HepG2 (cell line): Measurements from ENCODE around the gene ORM1. TPM values are rescaled to one million over a fixed set of nuclear protein-coding genes. Genes with fewer than 3 reads are reported as not detected.

Source experiments
- ATAC-seq: fragments of 200-7000 bp; cut with Tn5 transposase; 3 replicates; pipeline ENCODE4 v1.9.1; 2020; ENCODE audit warnings: mild to moderate bottlenecking, moderate library complexity
- BruUV-seq: library from RNA; stranded (reverse); fragments of 400-500 nt; replicated peaks from 2 replicates; lab custom pipeline; 2021; lab: Mats Ljungman, UMichigan
- CTCF ChIA-PET: fragments of 300-600 bp; formaldehyde crosslinking; extraction: SDS; loops from one replicate; lab custom pipeline; 2021; ENCODE audit warnings: low total read pairs, inconsistent platforms, low intra/inter-chr PET ratio; lab: Yijun Ruan, JAX
- POLR2A ChIA-PET: fragments of 350-600 bp; sonication (Branson Sonifier 250); formaldehyde crosslinking; loops from one replicate; lab custom pipeline; 2020; ENCODE audit warnings: antibody characterized with exemption, inconsistent platforms; lab: Yijun Ruan, JAX
- DNase-seq: peaks from one replicate; pipeline ENCODE4 v3.0.0-alpha.2; 2015; ENCODE audit warnings: low spot score
- FAIRE-seq: peaks from 3 replicates; lab custom pipeline; 2011; peaks lifted over from hg19 to GRCh38; lab: Jason Lieb, UNC
- H2AFZ ChIP-seq: one replicate; pipeline ENCODE4 v1.6.1; 2011; ENCODE audit warnings: low read length, inconsistent platforms
- H3K27ac ChIP-seq: fragments of 300-600 bp; 3 replicates; pipeline ENCODE4 v1.8.0; 2011; ENCODE audit warnings: mixed run types, mild to moderate bottlenecking, mixed read lengths, low read length, inconsistent platforms; ENCODE audit not compliant: insufficient read depth; ENCODE audit errors: extremely low read length
- H3K27me3 ChIP-seq, 2 experiments: fragments of 200-600 bp in 1 of 2; 2 replicates in 1 of 2; 3 replicates in 1 of 2; pipeline versions ENCODE4 v1.6.0 to v1.8.0; 2011; ENCODE audit warnings: low read length in 2 of 2, mild to moderate bottlenecking in 2 of 2, moderate library complexity in 2 of 2, inconsistent platforms in 1 of 2; ENCODE audit not compliant: insufficient read depth in 2 of 2, control insufficient read depth in 1 of 2
- H3K36me3 ChIP-seq, 2 experiments: fragments of 200-600 bp in 1 of 2; replicated peaks in 1 of 2; 2 replicates in 1 of 2; 3 replicates in 1 of 2; pipeline versions ENCODE4 v1.5.1 to v1.8.0; 2011; ENCODE audit warnings: low read length in 2 of 2, inconsistent platforms in 1 of 2; ENCODE audit not compliant: insufficient read depth in 2 of 2, control insufficient read depth in 1 of 2
- H3K4me1 ChIP-seq: 2 replicates; pipeline ENCODE4 v1.5.1; 2012; ENCODE audit warnings: low read length, inconsistent platforms; ENCODE audit not compliant: insufficient read depth
- H3K4me2 ChIP-seq: 2 replicates; pipeline ENCODE4 v1.6.0; 2011; ENCODE audit warnings: low read depth, low read length, inconsistent platforms
- H3K4me3 ChIP-seq, 3 experiments: fragments of 200-600 bp in 1 of 3; sonication (generic), shearing (Covaris generic) in 1 of 3; replicated peaks in 1 of 3; 2 replicates each; pipeline ENCODE4 v1.5.1; 2011 to 2016; ENCODE audit warnings: low read length in 3 of 3, inconsistent platforms in 2 of 3, low read depth in 2 of 3, mild to moderate bottlenecking in 2 of 3, control low read depth in 1 of 3, mixed read lengths in 1 of 3; ENCODE audit not compliant: insufficient read depth in 1 of 3
- H3K79me2 ChIP-seq: one replicate; pipeline ENCODE4 v1.6.1; 2011; ENCODE audit warnings: low read length, inconsistent platforms; ENCODE audit not compliant: insufficient read depth
- H3K9ac ChIP-seq: 2 replicates; pipeline ENCODE4 v1.6.0; 2011; ENCODE audit warnings: mild to moderate bottlenecking, low read depth, low read length, inconsistent platforms; ENCODE audit not compliant: insufficient read depth
- H3K9me3 ChIP-seq: 2 replicates; pipeline ENCODE4 v1.5.1; 2012; ENCODE audit warnings: mild to moderate bottlenecking, low read length
- H4K20me1 ChIP-seq: 2 replicates; pipeline ENCODE4 v1.6.0; 2011; ENCODE audit warnings: inconsistent platforms, mild to moderate bottlenecking, low read length, moderate library complexity; ENCODE audit not compliant: insufficient read depth
- AGO2 ChIP-seq: fragments of 200-400 bp; formaldehyde crosslinking; optimal IDR thresholded peaks from 2 replicates; pipeline ENCODE3; 2017; ENCODE audit warnings: mild to moderate bottlenecking, low read depth, low read length, moderate library complexity
- FOXA1 ChIP-seq, 2 experiments: fragments of 450-650 bp in 1 of 2; sonication (generic) in 1 of 2; formaldehyde crosslinking in 1 of 2; IDR thresholded peaks; 2 replicates each; pipeline versions ENCODE4 v1.4.0 to v1.6.1; 2016 to 2020; ENCODE audit warnings: missing genetic modification reagents in 1 of 2
- HIC2 ChIP-seq: sonication (generic); formaldehyde crosslinking; IDR thresholded peaks from 2 replicates; pipeline ENCODE4 v1.9.0; 2022; ENCODE audit warnings: low read depth, missing genetic modification reagents
- KLF16 ChIP-seq, 2 experiments: sonication (generic) in 1 of 2; formaldehyde crosslinking in 1 of 2; IDR thresholded peaks; 2 replicates each; pipeline versions ENCODE4 v1.6.1 to v1.8.0; 2016 to 2023; ENCODE audit warnings: missing genetic modification reagents in 2 of 2, missing compliant biosample characterization in 1 of 2
- POGK ChIP-seq: sonication (generic); formaldehyde crosslinking; conservative IDR thresholded peaks from 2 replicates; pipeline ENCODE4 v1.8.0; 2022; ENCODE audit warnings: mild to moderate bottlenecking, moderate library complexity, missing genetic modification reagents
- RBM22 ChIP-seq: fragments of 200-400 bp; formaldehyde crosslinking; optimal IDR thresholded peaks from 2 replicates; pipeline ENCODE3; 2017; ENCODE audit warnings: mild to moderate bottlenecking, low read length, moderate library complexity
- SATB2 ChIP-seq: sonication (generic); formaldehyde crosslinking; IDR thresholded peaks from 2 replicates; pipeline ENCODE4 v1.5.0; 2020; ENCODE audit warnings: missing genetic modification reagents
- SMARCE1 ChIP-seq: fragments of 450-650 bp; IDR thresholded peaks from 2 replicates; pipeline ENCODE4 v1.6.1; 2017; ENCODE audit warnings: borderline replicate concordance
- SP140L ChIP-seq: sonication (generic); formaldehyde crosslinking; IDR thresholded peaks from 2 replicates; pipeline ENCODE4 v1.4.0; 2020; ENCODE audit warnings: missing genetic modification reagents, borderline replicate concordance
- STAT5B ChIP-seq: sonication (generic); formaldehyde crosslinking; IDR thresholded peaks from 2 replicates; pipeline ENCODE4 v1.4.0; 2020; ENCODE audit warnings: missing genetic modification reagents
- TBP ChIP-seq: sonication (generic); formaldehyde crosslinking; IDR thresholded peaks from 2 replicates; pipeline ENCODE4 v1.5.0; 2020; ENCODE audit warnings: missing genetic modification reagents
- TRIM24 ChIP-seq: sonication (generic); formaldehyde crosslinking; IDR thresholded peaks from 2 replicates; pipeline ENCODE4 v1.8.0; 2022; ENCODE audit warnings: mild to moderate bottlenecking, missing genetic modification reagents
- ZNF629 ChIP-seq: sonication (generic); formaldehyde crosslinking; conservative IDR thresholded peaks from 2 replicates; pipeline ENCODE4 v1.5.0; 2020; ENCODE audit warnings: missing genetic modification reagents
- WGBS: methylation state at CpG from one replicate; pipeline ENCODE4 v1.1.6; 2017; ENCODE audit warnings: low lambda C conversion rate; 5-methylcytosine and 5-hydroxymethylcytosine counted together
- in situ Hi-C: cut with HindIII; loops from 2 replicates; pipeline ENCODE4 v1.10.0; 2017; ENCODE audit warnings: low pct_unique_long_range_greater_than_20kb; ENCODE audit not compliant: extremely low pct_ligation_motif_present
- intact Hi-C: fragments of 100-400 bp; cut with micrococcal nuclease; formaldehyde crosslinking; loops from one replicate; pipeline ENCODE4 v1.10.0; 2022; ENCODE audit not compliant: unreplicated experiment
- polyA plus RNA-seq, 8 experiments: library from polyadenylated mRNA; depleted of rRNA in 3 of 8; stranded (reverse) in 7 of 8; unstranded in 1 of 8; fragments of >200 nt; fragmentation: Illumina TruSeq in 4 of 8; extraction: Trizol in 4 of 8; gene quantifications; 2 replicates each; pipeline versions ENCODE4 v1.2.1 to v1.2.3, GENCODE V29; 2011 to 2016; ENCODE audit warnings: low read depth in 4 of 8, missing spikeins in 1 of 8, mixed read lengths in 1 of 8; ENCODE audit not compliant: insufficient read depth in 1 of 8
- total RNA-seq, 5 experiments: library from RNA; depleted of rRNA; stranded (reverse); fragments of >200 nt; fragmentation: Illumina TruSeq; extraction: Trizol; gene quantifications; 2 replicates each; pipeline ENCODE4 v1.2.3, GENCODE V29; 2016; ENCODE audit warnings: low read depth in 1 of 5

The ORM1 gene
- total and polyA plus RNA-seq, 2 of the 13 experiments (the other 11 are each of a cell fraction or from before 2014, with no cell fraction given), result 699 to 1,180 TPM

DNA sequence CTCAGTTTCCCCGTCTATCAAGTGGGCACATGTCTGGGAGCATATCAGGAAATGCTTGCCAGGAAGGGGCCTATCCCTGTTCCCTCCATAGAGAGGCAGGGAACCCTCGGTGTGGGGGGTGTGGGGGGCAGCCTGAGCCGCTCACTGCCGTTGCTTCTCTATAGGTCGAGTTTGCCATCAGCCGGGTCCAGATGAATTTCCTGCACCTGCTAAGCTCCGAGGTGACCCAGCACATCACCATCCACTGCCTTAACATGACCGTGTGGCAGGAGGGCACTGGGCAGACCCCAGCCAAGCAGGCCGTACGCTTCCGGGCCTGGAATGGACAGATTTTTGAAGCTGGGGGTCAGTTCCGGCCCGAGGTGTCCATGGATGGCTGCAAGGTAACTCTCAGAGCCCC, 13.8 kb upstream of the ORM1 start:
- H3K27ac ChIP-seq, result no peak overlapping the region
- in situ Hi-C loops (no loop called here), intact Hi-C loops (no loop called here)
- no peak overlapping the region for H3K9ac ChIP-seq
- WGBS, result 93% methylated on average over 11 of the region's 13 CpGs
- H3K4me3 ChIP-seq, result no peak overlapping the region
- POLR2A ChIA-PET, result no interaction called here
- peaks cover 39 to 63% of the 10 kb centered on the region in 2 experiments for H3K36me3 ChIP-seq
- no peaks in the 10 kb centered on the region for H3K27me3 ChIP-seq
- H3K9me3 ChIP-seq, result no peaks in the 10 kb centered on the region
- CTCF ChIA-PET, result no interaction called here
- no peaks in the 10 kb centered on the region for H4K20me1 ChIP-seq
- H2AFZ ChIP-seq, result no peak overlapping the region
- ATAC-seq (no peak), FAIRE-seq (no peak), DNase-seq (no peak)
- peaks cover 13% of the 10 kb centered on the region for H3K4me1 ChIP-seq
- H3K79me2 ChIP-seq, result no peaks in the 10 kb centered on the region
- no TSS peak for BruUV-seq
- TF ChIP-seq ZNF629 (CRISPR knock-in tag) (peak; percentile 38; the same call in 1 of the 2 replicates), SP140L (CRISPR knock-in tag) (no peak), KLF16 (CRISPR knock-in tag; IDR thresholded peaks at IDR 0.05) (no peak), FOXA1 (IDR thresholded peaks at IDR 0.05) (no peak), FOXA1 (CRISPR knock-in tag; IDR thresholded peaks at IDR 0.05) (no peak)
- no peak overlapping the region for H3K4me2 ChIP-seq

DNA sequence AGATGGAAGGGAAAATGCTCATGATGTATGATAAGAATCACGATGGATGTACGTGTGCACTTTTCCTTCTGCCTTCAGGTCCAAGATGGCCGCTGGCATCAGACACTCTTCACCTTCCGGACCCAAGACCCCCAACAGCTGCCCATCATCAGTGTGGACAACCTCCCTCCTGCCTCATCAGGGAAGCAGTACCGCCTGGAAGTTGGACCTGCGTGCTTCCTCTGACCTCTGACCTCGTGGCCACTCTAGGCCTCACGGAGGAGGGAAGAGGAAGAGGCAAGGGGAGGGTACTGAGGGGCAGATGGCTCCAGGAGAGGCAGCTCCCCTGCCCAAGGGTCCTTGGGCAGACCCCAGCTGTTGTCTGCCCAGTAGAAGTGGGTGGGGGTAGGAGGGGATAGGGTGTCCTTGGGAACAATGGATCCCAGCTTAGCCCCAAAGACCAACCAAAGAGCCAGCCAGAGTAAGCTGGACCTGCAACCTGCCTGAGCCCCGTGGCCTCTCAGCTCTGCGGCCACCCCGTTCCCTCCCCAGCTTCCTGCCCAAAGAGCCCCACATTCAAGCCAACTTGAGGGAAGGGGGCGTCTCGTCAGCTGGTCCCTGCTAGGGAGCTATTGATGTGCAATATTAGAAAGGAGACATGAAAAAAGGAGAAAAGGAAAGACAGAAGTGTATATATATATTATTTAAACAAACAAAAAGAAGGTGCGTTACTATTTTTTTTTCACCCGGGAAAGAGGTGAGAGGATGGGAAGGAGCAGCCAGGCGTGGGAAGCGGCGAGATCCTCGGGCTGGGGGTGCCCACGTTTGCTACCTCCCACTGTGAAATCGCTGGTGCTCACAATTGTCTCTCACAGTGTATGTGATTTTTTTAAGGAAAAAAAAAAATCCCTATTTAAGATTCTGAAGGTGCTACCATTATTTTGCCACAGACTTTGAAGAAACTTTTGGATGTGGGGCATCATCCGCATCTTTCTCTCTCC, 12.1 kb upstream of the ORM1 start:
- Histone ChIP-seq H3K79me2 (no peaks in the 10 kb centered on the region), H3K9ac (no peak overlapping the region), H3K36me3 (peaks cover 32 to 48% of the 10 kb centered on the region in 2 experiments), H2AFZ (no peak overlapping the region), H3K4me3 (no peak overlapping the region), H3K4me2 (no peak overlapping the region), H3K27ac (no peak overlapping the region), H3K9me3 (no peaks in the 10 kb centered on the region), H3K4me1 (peaks cover under 1% of the 10 kb centered on the region; the same call in 1 of the 2 replicates), H3K27me3 (no peaks in the 10 kb centered on the region), H4K20me1 (no peaks in the 10 kb centered on the region)
- WGBS, result 94% methylated on average over 22 of the region's 22 CpGs
- DNase-seq (no peak), FAIRE-seq (no peak), ATAC-seq (no peak)
- intact Hi-C loops, result no loop called here
- TF ChIP-seq AGO2, result peak; percentile 55
- TF ChIP-seq SATB2 (CRISPR knock-in tag), result no peak
- no peak for TF ChIP-seq TRIM24 (CRISPR knock-in tag)
- TF ChIP-seq POGK (CRISPR knock-in tag), result no peak
- TF ChIP-seq TBP, result no peak
- no peak for TF ChIP-seq SMARCE1
- TF ChIP-seq RBM22, result peak; percentile 96
- no peak for TF ChIP-seq HIC2
- no peak for TF ChIP-seq STAT5B (CRISPR knock-in tag)
- in situ Hi-C loops, result no loop called here
- ChIA-PET CTCF (no interaction called here), POLR2A (no interaction called here)
- BruUV-seq, result no TSS peak
